Lower lobe of right lung (tissue), 2 donors: ENCODE measurements around the gene VASN. TPM values are rescaled to one million over a fixed set of nuclear protein-coding genes. Genes with fewer than 3 reads are reported as not detected.
"Not testable (repeated sequence)": the region's sequence is repeated elsewhere in the genome, so short reads cannot be mapped to it uniquely, and the experiment has no call there.

Source experiments
- ATAC-seq, 2 donors: fragments of 200-7000 bp; cut with Tn5 transposase; one replicate each; pipeline ENCODE4 v1.9.1; 2020 to 2022; ENCODE audit warnings: mild to moderate bottlenecking in 2 of 2, moderate library complexity in 2 of 2
- DNase-seq: peaks from one replicate; pipeline ENCODE4 v3.0.0-alpha.2; 2020
- H3K27ac ChIP-seq: fragments of 200-600 bp; one replicate; pipeline ENCODE4 v1.8.0; 2022
- H3K27me3 ChIP-seq: fragments of 200-600 bp; one replicate; pipeline ENCODE4 v1.8.0; 2022; ENCODE audit warnings: low read depth
- H3K36me3 ChIP-seq: fragments of 200-600 bp; one replicate; pipeline ENCODE4 v1.8.0; 2022; ENCODE audit warnings: mild to moderate bottlenecking
- H3K4me1 ChIP-seq: fragments of 200-600 bp; one replicate; pipeline ENCODE4 v1.8.0; 2022
- H3K4me3 ChIP-seq: fragments of 200-600 bp; one replicate; pipeline ENCODE4 v1.8.0; 2022; ENCODE audit warnings: mild to moderate bottlenecking
- H3K9me3 ChIP-seq: fragments of 200-600 bp; one replicate; pipeline ENCODE4 v1.8.0; 2022
- CTCF ChIP-seq: fragments of 200-600 bp; IDR thresholded peaks from one replicate; pipeline ENCODE4 v1.8.0; 2022; ENCODE audit warnings: antibody characterized with exemption, mild to moderate bottlenecking
- intact Hi-C: fragments of 100-400 bp; cut with DNase I; formaldehyde crosslinking; loops from one replicate; pipeline ENCODE4 v1.11.0; 2022
- total RNA-seq: library from RNA; stranded (reverse); fragmentation: NEBNext Ultra II Directional; extraction: Animal tissue kit (Norgen Biotek cat#: 25700); gene quantifications from one replicate; pipeline ENCODE4 v1.2.1, GENCODE V29; 2021
- donor health status: DM: no; HTN: yes; CAD: no; lungs with severe emphysema.

VASN gene
- total RNA-seq, 1 donor from 2014 or later = 17.4 TPM

- Histone ChIP-seq H3K27ac (peak overlapping the region; percentile 85), H3K27me3 (no peaks in the 10 kb centered on the region), H3K4me1 (peaks cover 61% of the 10 kb centered on the region), H3K4me3 (peak overlapping the region; percentile 56), H3K9me3 (no peaks in the 10 kb centered on the region), H3K36me3 (peaks cover 19% of the 10 kb centered on the region)
- no peak for TF ChIP-seq CTCF
- DNase-seq = no peak
- intact Hi-C loops = no loop called here
- ATAC-seq = peak; percentile 3 to 20
These were observed 42.6 kb upstream of the VASN start for GRCh38 chr16:4328782-4329775.

GRCh38 chr16:4330277-4330874 is 41.3 kb upstream of the VASN start:
- peaks cover 29% of the 10 kb centered on the region for H3K36me3 ChIP-seq
- peak; percentile 99 for TF ChIP-seq CTCF
- no peak overlapping the region for H3K4me3 ChIP-seq
- H3K9me3 ChIP-seq = no peaks in the 10 kb centered on the region
- H3K27me3 ChIP-seq = no peaks in the 10 kb centered on the region
- peak overlapping the region; percentile 85 for H3K27ac ChIP-seq
- H3K4me1 ChIP-seq = peaks cover 48% of the 10 kb centered on the region
- intact Hi-C loops = no loop called here
- peak; percentile 78 to 80 for ATAC-seq
- DNase-seq = peak; percentile 88

- H3K27me3 ChIP-seq = no peaks in the 10 kb centered on the region
- H3K27ac ChIP-seq = no peak overlapping the region
- TF ChIP-seq CTCF = no peak
- DNase-seq = no peak
- peaks cover 46% of the 10 kb centered on the region for H3K36me3 ChIP-seq
- ATAC-seq = no peak
- H3K4me3 ChIP-seq = no peak overlapping the region
- peaks cover 33% of the 10 kb centered on the region for H3K4me1 ChIP-seq
- H3K9me3 ChIP-seq = no peaks in the 10 kb centered on the region
- intact Hi-C loops = no loop called here
These were observed 39.6 kb upstream of the VASN start for GRCh38 chr16:4332083-4332482.

- Histone ChIP-seq H3K27me3 (no peaks in the 10 kb centered on the region), H3K4me3 (no peak overlapping the region), H3K4me1 (peaks cover 30% of the 10 kb centered on the region), H3K9me3 (no peaks in the 10 kb centered on the region), H3K36me3 (peaks cover 52% of the 10 kb centered on the region), H3K27ac (no peak overlapping the region)
- intact Hi-C loops = no loop called here
- DNase-seq = no peak
- no peak for TF ChIP-seq CTCF
- no peak for ATAC-seq
These were observed 38.9 kb upstream of the VASN start for GRCh38 chr16:4332623-4333307.

- DNase-seq = no peak
- intact Hi-C loops = no loop called here
- Histone ChIP-seq H3K9me3 (no peaks in the 10 kb centered on the region), H3K27ac (no peak overlapping the region), H3K27me3 (no peaks in the 10 kb centered on the region), H3K4me1 (peaks cover 30% of the 10 kb centered on the region), H3K36me3 (peaks cover 57% of the 10 kb centered on the region), H3K4me3 (no peak overlapping the region)
- no peak for ATAC-seq
- TF ChIP-seq CTCF = no peak
These were observed 38.4 kb upstream of the VASN start for GRCh38 chr16:4333308-4333638.

GRCh38 chr16:4333714-4334113 is 37.9 kb upstream of the VASN start:
- peaks cover 30% of the 10 kb centered on the region for H3K4me1 ChIP-seq
- H3K9me3 ChIP-seq, DNase-seq, H3K27ac ChIP-seq, H3K27me3 ChIP-seq, intact Hi-C loops, H3K4me3 ChIP-seq, ATAC-seq: not testable (repeated sequence)
- H3K36me3 ChIP-seq = peaks cover 60% of the 10 kb centered on the region
